Endothelial cell of hepatic sinusoid (primary cell): Measurements from ENCODE around the gene CHSY3.

ENCODE experiments used
- in situ Hi-C: cut with HindIII; loops from 2 replicates; pipeline ENCODE4 v1.10.0; 2017; ENCODE audit warnings: low sequenced_read_pairs

CHSY3 gene

GRCh38 chr5:130021876-130022275 lies 117.6 kb downstream of the CHSY3 start:
- in situ Hi-C loops: no loop called here

GRCh38 chr5:130023604-130024003 lies 119.3 kb downstream of the CHSY3 start:
- in situ Hi-C loops: no loop called here

GRCh38 chr5:130024006-130024405 lies 119.7 kb downstream of the CHSY3 start:
- in situ Hi-C loops: no loop called here

GRCh38 chr5:130025511-130025910 lies 121.2 kb downstream of the CHSY3 start:
- in situ Hi-C loops: no loop called here

GRCh38 chr5:130032807-130033206 lies 128.5 kb downstream of the CHSY3 start:
- in situ Hi-C loops: no loop called here

GRCh38 chr5:130034566-130035210 lies 130.4 kb downstream of the CHSY3 start:
- in situ Hi-C loops: no loop called here

- in situ Hi-C loops: no loop called here
Observed at GRCh38 chr5:130035388-130035787, 131.1 kb downstream of the CHSY3 start.

GRCh38 chr5:130037905-130038304 lies 133.6 kb downstream of the CHSY3 start:
- in situ Hi-C loops: no loop called here

GRCh38 chr5:130043834-130044233 lies 139.6 kb downstream of the CHSY3 start:
- in situ Hi-C loops: no loop called here

- in situ Hi-C loops: no loop called here
Observed at GRCh38 chr5:130045334-130045733, 141.1 kb downstream of the CHSY3 start.

- in situ Hi-C loops: no loop called here
Observed at GRCh38 chr5:130050585-130050984, 146.3 kb downstream of the CHSY3 start.

GRCh38 chr5:130052752-130053151 lies 148.5 kb downstream of the CHSY3 start:
- in situ Hi-C loops: no loop called here

- in situ Hi-C loops: no loop called here
Observed at GRCh38 chr5:130055572-130055971, 151.3 kb downstream of the CHSY3 start.

GRCh38 chr5:130061746-130062145 lies 157.5 kb downstream of the CHSY3 start:
- in situ Hi-C loops: no loop called here

GRCh38 chr5:130063603-130064002 lies 159.3 kb downstream of the CHSY3 start:
- in situ Hi-C loops: no loop called here

GRCh38 chr5:130064484-130064883 lies 160.2 kb downstream of the CHSY3 start:
- in situ Hi-C loops: no loop called here

GRCh38 chr5:130065617-130066016 lies 161.4 kb downstream of the CHSY3 start:
- in situ Hi-C loops: no loop called here

GRCh38 chr5:130066644-130067043 lies 162.4 kb downstream of the CHSY3 start:
- in situ Hi-C loops: no loop called here

GRCh38 chr5:130067364-130067763 lies 163.1 kb downstream of the CHSY3 start:
- in situ Hi-C loops: no loop called here

- in situ Hi-C loops: no loop called here
Observed at GRCh38 chr5:130068101-130068500, 163.8 kb downstream of the CHSY3 start.

- in situ Hi-C loops: no loop called here
Observed at GRCh38 chr5:130068988-130069387, 164.7 kb downstream of the CHSY3 start.

- in situ Hi-C loops: no loop called here
Observed at GRCh38 chr5:130074820-130075219, 170.6 kb downstream of the CHSY3 start.

GRCh38 chr5:130077007-130077406 lies 172.7 kb downstream of the CHSY3 start:
- in situ Hi-C loops: no loop called here
